Ectodermal cell (in vitro differentiated cells): ENCODE data around the gene LRRC45.

Experiments
- H3K27ac ChIP-seq: 2 replicates; pipeline ENCODE4 v1.7.0; 2013; ENCODE audit warnings: mild to moderate bottlenecking, low read depth, low read length; ENCODE audit not compliant: insufficient read depth, poor library complexity, severe bottlenecking
- H3K27me3 ChIP-seq: 2 replicates; pipeline ENCODE4 v1.7.0; 2013; ENCODE audit warnings: mild to moderate bottlenecking, low read length; ENCODE audit not compliant: insufficient read depth, control insufficient read depth, poor library complexity, severe bottlenecking
- H3K36me3 ChIP-seq: one replicate; pipeline ENCODE4 v1.7.0; 2013; ENCODE audit warnings: low read length; ENCODE audit not compliant: control insufficient read depth, insufficient read depth
- H3K4me1 ChIP-seq: one replicate; pipeline ENCODE4 v1.7.0; 2013; ENCODE audit warnings: low read length; ENCODE audit not compliant: control insufficient read depth, insufficient read depth
- H3K4me3 ChIP-seq: 2 replicates; pipeline ENCODE4 v1.7.0; 2013; ENCODE audit warnings: low read depth, low read length, control low read depth; ENCODE audit not compliant: insufficient read depth
- H3K9me3 ChIP-seq: 2 replicates; pipeline ENCODE4 v1.7.0; 2013; ENCODE audit warnings: mild to moderate bottlenecking, low read length, moderate library complexity; ENCODE audit not compliant: control insufficient read depth
- WGBS, 2 experiments: methylation state at CpG; one replicate each; pipeline ENCODE4 v1.1.7; 2013; ENCODE audit warnings: missing lambda C conversion rate in 2 of 2; 5-methylcytosine and 5-hydroxymethylcytosine counted together

The LRRC45 gene

DNA sequence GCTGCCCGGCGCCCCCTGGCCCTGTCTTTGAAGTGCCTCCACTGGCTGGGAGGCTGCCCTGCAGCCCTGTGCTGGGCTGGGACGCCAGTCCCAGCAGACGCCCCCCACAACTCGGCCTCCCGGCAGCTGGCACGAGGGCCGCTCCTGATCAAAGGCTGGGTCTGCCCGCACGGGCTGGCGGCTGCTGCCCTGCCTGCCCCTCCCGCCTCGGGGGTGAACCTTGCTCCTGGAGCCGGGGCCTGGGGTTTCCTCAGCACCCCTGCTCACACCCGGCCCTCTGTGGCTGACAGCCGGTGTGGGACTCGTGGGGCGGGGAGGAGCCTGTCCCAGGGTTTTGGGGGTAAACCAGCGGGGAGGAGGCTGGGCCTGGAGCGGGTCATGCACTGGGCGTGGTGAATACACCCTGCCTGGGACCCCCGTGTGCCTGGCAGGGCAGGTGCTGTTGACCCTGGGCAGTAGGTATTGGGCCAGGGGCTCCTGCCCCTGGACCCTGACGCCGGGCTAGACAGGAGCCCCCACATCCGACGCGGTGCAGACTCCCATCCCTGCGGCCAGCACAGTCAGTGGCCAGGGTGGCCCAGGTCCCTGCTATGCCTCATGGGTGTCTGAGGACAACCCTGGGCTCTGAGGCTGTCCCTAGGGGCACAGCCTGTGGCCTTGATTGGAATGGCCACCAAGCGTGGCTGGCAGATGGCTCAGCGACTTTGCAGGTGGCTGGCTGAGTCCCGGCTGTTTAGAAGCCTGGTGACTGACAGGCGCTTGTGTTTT is 22.1 kb upstream of the LRRC45 start:
- Histone ChIP-seq H3K9me3 (no peaks in the 10 kb centered on the region), H3K4me1 (peaks cover 26% of the 10 kb centered on the region), H3K4me3 (no peak overlapping the region), H3K27ac (no peak overlapping the region), H3K27me3 (no peaks in the 10 kb centered on the region), H3K36me3 (no peaks in the 10 kb centered on the region)
- WGBS, 2 experiments = 89 to 90% methylated on average over 32 of the region's 32 CpGs

DNA sequence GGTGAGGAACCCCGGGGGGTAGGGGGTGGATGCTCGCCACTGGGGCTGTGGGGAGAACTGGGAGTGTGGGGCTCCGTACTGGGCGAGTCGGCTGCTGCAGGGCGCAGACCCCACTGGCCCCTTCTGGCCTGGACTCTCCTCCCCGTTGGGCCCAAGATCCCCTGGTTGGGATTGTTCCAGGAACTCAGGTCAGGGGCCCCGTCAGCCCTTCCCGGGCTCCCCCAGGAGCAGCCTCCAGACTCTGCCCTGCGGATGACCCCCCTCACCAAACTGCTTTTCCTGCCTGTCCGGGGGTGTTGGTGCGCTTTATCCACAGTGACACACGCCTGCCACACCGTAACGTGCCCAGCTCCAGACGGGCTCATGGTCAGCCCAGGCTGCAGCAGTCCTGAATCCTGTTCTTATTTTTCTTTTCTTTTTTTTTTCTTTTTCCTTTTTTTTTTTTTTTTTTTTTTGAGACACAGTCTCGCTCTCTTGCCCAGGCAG is 21.5 kb upstream of the LRRC45 start:
- H3K9me3 ChIP-seq = no peaks in the 10 kb centered on the region
- H3K36me3 ChIP-seq = no peaks in the 10 kb centered on the region
- H3K4me1 ChIP-seq = peaks cover 26% of the 10 kb centered on the region
- no peak overlapping the region for H3K4me3 ChIP-seq
- H3K27me3 ChIP-seq = no peaks in the 10 kb centered on the region
- 83 to 88% methylated on average over 17 of the region's 17 CpGs for WGBS, 2 experiments
- no peak overlapping the region for H3K27ac ChIP-seq

DNA sequence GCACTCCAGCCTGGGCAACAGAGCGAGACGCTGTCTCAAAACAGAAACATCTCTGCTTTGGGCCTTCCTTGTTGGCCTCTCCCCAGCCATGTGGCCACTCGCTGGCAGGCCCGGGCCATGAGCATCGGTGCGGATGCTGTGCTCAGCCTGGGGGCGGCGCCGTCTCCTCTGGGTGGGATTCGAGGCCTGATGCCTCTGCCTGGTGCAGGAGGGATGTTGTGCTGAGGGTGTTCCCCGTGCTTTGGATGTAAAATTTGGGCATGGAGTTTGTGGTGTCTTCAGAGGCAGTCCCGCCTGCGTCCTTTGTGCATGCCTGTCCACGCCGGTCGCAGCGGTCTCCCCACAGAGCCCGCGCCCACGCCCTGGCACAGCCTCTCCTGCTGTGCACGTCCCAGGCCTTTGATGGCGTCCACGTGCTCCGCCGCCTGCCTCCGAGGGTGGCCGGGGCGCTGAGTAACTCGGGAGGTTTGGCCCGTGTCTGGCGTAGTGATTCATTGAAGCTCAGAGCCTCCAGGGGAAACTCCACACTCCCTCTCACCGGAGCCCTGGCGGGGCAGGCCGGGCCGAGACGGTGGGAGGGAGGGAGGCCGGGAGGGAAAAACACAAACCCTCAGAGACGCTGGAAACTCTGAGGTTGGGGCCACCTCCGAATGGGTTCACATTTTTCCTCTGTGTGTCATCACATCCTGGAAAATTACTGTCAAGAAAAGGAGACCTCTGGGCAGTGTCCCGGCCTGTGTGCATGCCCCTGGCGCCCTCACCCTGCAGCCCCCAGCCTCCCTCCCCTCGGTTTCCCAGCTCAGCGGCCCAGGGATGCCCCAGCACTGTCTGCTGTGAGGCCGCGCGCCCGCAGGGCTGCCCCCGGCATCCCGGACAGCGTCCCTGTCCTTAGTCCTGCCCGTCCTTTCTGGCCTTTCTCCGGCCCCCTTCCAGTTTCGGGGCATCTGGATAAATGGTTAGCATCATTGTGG is 19.4 kb upstream of the LRRC45 start:
- H3K27ac ChIP-seq = no peak overlapping the region
- no peaks in the 10 kb centered on the region for H3K36me3 ChIP-seq
- no peaks in the 10 kb centered on the region for H3K27me3 ChIP-seq
- H3K4me1 ChIP-seq = peaks cover 32% of the 10 kb centered on the region
- H3K9me3 ChIP-seq = no peaks in the 10 kb centered on the region
- H3K4me3 ChIP-seq = no peak overlapping the region
- 79 to 84% methylated on average over 53 of the region's 53 CpGs for WGBS, 2 experiments

DNA sequence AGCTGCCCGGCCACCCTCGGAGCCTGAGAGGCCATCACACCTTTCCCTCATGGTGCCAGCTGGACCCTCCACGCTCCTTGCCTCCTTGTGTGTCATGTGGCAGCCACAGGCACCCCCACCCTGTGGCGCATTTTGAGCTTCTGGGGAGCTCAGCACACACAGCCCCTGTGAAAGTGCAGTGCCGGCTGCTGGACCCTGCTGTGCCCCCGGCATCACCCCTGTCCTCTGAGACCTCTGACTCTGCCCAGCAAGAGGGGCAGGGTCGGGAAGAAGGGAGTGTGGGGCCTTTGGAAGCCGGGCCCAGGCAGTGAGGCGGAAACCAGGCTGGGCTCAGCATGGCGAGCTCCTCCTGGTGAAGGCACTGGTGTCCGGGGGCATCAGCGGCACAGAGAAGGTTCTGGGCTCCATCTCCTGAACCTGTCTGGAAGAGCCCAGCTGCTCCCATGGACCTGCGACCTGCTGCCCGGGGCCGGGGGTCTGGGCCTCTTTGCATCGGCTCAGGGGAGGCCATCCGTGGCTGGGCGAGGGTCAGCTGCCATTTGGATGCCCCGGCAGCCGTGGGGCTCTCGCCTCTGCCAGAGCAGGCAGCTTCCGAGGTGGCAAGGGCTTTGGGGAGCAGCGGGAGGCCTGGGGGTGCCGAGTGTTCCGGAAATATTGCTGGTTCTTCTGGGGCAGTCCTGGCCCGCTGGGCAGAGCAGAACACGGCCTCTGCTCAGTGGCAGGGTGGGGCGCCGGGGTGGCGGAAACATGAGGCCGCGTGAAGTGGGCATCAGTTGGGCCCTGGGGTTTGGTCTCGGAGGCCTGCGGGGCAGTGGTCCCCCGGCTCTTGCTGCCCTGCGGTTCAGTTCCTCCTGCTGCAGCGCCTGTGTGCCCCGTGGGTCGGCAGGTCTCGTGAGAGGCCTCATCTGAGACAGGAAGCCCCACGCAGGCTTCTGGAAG is 18.3 kb upstream of the LRRC45 start:
- 96% methylated on average over 41 of the region's 41 CpGs for WGBS, 2 experiments
- peaks cover 32% of the 10 kb centered on the region for H3K4me1 ChIP-seq

DNA sequence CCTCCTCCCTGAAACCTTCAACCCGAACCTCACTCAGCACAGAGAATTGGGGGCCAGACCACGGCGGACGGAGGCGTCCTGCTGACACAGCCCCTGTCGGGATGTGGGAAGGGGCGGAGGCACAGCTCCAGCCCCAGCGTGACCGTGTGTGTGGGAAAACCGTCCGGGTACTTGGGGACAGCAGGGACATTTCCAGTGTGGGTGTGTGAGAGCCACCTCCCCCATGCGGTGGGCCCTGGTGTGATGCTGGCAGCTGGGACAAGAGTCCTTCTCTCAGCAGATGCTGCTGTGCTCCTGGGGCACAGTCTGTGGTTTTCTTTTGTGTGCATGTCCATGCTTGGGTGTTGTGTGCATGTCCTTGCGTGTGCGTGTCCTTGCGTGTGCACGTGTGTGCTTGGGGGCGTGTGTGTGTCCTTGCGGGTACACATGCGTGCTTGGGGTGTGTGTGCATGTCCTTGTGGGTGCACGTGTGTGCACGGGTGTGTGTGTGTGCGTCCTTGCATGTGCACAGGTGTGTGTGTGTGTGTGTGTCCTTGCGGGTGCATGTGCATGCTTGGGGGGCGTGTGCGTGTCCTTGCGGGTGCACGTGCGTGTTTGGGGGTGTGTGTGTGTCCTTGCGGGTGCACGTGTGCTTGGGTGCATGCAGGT is 17.3 kb upstream of the LRRC45 start:
- WGBS, 2 experiments = 95% methylated on average over 30 of the region's 30 CpGs
- Histone ChIP-seq H3K4me3 (no peak overlapping the region), H3K27ac (no peak overlapping the region)

More for the DNA sequence above, 18.3 kb upstream of the LRRC45 start:
- Histone ChIP-seq H3K27me3 (no peaks in the 10 kb centered on the region), H3K36me3 (no peaks in the 10 kb centered on the region), H3K4me3 (no peak overlapping the region), H3K9me3 (no peaks in the 10 kb centered on the region), H3K27ac (peak overlapping the region; percentile 8)

DNA sequence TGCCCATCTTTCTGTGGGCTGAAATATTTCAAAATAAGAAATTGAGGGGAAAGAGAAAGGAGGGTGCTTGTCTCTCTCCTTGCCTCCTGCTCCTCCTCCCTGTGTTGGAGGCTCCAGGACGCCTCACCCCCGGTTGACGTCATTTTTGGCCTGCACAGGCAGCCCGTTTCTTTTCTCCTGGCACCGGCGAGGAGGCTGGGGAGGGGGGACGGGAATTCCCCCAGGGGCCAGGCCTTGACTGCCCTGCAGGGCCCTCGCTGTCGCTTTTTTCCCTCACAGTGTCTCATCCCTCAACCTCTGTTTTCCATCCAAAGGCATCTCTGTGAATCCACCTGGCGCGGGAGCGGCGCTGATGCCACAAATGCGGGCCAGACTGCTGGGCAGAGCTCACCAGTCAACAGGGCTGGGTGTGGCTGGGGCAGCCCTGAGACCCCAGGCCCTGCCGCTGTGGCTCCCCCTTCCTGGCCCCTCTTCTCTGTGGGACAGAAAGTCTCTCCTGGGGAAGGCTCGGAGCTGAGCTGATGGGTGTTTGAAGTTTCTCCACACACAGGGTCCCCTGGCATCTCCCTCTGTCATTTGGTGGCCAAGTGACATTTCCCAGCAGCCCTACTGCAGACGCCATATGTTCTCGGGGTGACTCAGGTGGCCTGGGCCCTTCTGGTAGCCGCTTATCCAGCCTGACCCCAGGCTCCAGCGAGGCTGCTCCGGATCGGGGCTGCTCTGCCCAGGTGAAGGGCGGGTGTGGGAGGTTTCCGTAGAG is 16.5 kb upstream of the LRRC45 start:
- no peak overlapping the region for H3K4me3 ChIP-seq
- no peaks in the 10 kb centered on the region for H3K9me3 ChIP-seq
- no peaks in the 10 kb centered on the region for H3K36me3 ChIP-seq
- H3K4me1 ChIP-seq = peaks cover 15% of the 10 kb centered on the region
- H3K27me3 ChIP-seq = no peaks in the 10 kb centered on the region
- 90% methylated on average over 24 of the region's 24 CpGs for WGBS, 2 experiments
- H3K27ac ChIP-seq = no peak overlapping the region

More for the DNA sequence above, 17.3 kb upstream of the LRRC45 start:
- H3K27me3 ChIP-seq = no peaks in the 10 kb centered on the region
- no peaks in the 10 kb centered on the region for H3K9me3 ChIP-seq
- H3K4me1 ChIP-seq = peaks cover 23% of the 10 kb centered on the region
- H3K36me3 ChIP-seq = no peaks in the 10 kb centered on the region

DNA sequence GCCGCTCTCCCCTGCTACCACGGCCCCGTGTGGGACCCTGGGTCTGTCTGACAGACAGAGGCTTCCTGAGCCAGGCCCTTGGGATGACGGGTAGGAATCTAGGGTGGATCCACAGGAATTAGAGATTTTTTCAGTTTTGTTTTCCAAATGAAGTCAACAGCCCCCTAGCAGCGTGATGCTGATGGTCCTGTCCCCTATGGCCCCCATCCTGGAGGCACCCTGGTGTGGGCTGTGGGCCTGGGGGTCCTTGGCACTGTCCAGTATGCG is 15.9 kb upstream of the LRRC45 start:
- H3K9me3 ChIP-seq = no peaks in the 10 kb centered on the region
- no peaks in the 10 kb centered on the region for H3K36me3 ChIP-seq
- no peaks in the 10 kb centered on the region for H3K27me3 ChIP-seq
- H3K27ac ChIP-seq = no peak overlapping the region
- WGBS, 2 experiments = 94 to 96% methylated on average over 6 of the region's 6 CpGs
- H3K4me3 ChIP-seq = no peak overlapping the region
- peaks cover 13% of the 10 kb centered on the region for H3K4me1 ChIP-seq

DNA sequence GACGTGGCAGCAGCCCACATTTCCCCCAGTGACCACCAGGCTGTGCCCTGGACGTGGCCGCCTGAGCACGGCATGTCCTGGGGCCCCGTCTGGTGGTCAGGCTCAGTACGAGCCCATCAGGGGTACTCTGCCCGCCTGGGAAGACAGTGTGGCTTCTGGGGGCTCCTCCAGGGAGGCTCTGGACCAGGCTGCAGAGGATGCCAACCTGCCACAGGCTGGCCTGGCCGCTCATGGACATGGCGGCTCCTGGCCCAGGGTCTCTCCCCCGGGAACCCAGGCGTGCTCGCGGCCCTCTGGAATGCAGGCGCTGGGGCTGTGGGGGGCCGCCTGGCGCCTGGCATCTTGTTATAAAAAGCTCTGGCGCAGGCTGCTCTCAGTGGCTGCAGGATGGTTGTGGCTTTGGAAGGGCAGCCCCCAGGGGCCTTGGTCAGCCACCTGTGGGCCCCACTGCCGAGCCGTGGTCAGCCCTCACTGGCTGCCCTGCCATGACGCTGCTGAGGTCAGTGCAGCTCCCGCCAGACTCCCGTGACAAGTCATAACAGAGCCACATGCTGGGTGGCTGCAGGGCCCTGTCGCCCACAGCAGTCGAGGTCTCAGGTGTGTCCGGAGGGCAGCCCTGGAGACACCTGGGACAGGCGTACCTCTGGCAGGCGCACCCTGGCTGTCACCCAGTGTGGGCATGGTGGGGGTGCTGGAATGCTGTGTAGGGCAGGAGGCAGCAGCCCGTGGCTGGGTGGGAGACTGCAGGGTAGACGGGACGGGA is 15.4 kb upstream of the LRRC45 start:
- H3K9me3 ChIP-seq = no peaks in the 10 kb centered on the region
- no peak overlapping the region for H3K27ac ChIP-seq
- H3K4me1 ChIP-seq = peaks cover 13% of the 10 kb centered on the region
- no peaks in the 10 kb centered on the region for H3K36me3 ChIP-seq
- H3K4me3 ChIP-seq = no peak overlapping the region
- no peaks in the 10 kb centered on the region for H3K27me3 ChIP-seq
- WGBS, 2 experiments = 94% methylated on average over 30 of the region's 30 CpGs
